ENCODE results near the gene ABCC1.
"Not testable (repeated sequence)": the region's sequence is repeated elsewhere in the genome, so short reads cannot be mapped to it uniquely, and the experiment has no call there.

Gene ABCC1

DNA sequence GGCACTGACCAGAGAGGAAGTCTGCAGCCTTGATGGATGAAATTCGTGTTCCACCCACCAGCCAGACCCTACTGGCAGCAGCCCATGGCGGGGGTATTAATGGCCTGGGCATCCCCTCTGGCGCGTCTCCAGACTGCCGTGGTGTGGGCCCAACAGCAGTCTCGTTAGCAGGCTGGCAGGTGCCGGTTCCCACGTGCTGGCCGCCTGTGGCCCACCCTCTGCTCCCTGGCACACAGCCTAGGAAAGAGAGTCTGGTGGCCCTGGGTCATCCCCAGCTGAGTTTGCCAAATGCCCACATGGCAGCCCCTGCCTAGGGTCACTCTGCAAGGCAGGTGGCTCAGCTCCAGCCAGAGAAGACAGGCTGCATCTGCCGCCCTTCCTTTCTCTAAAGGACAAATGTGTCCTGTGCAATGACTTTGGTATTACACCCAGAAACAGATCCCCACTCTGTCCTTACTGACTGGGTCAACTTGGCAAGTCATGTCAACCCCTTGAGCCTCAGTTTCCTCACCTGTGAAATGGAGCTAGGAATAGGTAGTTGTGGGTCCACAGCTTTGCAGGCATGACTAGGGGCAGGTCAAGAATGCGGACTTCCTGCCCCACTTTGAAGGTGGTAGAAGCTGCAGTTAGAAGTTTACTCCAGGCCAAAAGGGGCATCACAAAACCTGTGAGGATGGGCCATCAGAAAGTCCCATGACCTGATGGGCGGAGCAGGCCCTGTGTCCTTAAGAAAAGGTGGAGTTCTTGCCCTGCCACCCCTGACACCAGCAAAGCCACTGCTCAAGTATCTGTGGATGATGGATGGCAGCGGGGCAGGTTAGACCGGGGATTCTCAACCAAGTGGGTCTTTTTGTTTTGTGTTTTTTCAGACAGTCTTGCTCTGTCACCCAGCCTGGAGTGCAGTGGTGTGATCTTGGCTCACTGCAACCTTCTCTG, 197.2 kb downstream of the ABCC1 start:
- DNase-seq = no peak

DNA sequence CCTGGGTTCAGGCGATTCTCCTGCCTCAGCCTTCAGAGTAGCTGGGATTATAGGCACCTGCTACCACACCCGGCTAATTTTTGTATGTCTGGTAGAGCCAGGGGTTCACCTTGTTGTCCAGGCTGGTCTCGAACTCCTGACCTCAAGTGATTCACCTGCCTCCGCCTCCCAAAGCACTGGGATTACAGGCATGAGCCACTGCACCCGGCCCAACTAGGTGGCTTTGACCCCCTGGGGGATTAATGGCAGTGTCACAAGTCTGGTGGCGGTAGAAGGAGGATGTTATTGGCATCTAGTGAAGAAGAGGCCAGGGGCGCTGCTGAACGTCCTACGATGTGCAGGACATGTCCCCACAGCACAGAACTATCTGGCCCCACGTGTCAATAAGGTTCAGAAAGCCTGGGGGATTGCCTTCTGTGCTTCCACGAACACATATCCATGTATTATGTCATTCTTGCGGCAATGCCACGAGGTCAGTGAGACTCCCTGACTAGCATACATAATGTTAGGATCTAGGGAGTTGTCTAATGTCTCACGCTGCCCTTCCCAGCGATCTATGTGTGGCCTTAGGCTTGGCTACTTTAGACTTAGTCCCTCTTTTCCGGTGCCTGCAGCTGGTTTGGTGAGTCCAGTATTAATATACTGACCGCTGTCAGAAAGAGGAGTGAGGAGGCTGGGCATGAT, 198.0 kb downstream of the ABCC1 start:
- DNase-seq = no peak

GRCh38 chr16:16148000-16148599, 198.7 kb downstream of the ABCC1 start:
- not testable (repeated sequence) for DNase-seq

DNA sequence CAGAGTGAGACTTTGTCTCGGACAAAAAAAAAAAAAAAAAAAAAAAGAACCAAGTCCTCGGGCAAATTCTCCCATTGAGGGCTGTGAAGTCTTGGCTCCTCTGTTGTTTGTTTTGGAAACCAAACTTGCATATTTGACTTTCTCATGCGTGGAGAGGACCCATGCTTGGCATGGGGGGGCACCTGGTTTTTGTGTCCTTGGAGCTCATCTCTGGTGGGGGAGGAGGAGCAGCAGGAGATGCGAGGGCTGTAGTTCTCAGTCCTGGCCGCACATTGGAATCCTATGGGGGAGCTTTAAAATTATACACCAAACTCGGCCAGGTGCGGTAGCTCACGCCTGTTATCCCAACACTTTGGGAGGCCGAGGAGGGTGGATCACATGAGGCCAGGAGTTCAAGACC, 199.3 kb downstream of the ABCC1 start:
- DNase-seq = no peak

- DNase-seq = no peak
Measured at GRCh38 chr16:16149710-16150116, 200.3 kb downstream of the ABCC1 start.

DNA sequence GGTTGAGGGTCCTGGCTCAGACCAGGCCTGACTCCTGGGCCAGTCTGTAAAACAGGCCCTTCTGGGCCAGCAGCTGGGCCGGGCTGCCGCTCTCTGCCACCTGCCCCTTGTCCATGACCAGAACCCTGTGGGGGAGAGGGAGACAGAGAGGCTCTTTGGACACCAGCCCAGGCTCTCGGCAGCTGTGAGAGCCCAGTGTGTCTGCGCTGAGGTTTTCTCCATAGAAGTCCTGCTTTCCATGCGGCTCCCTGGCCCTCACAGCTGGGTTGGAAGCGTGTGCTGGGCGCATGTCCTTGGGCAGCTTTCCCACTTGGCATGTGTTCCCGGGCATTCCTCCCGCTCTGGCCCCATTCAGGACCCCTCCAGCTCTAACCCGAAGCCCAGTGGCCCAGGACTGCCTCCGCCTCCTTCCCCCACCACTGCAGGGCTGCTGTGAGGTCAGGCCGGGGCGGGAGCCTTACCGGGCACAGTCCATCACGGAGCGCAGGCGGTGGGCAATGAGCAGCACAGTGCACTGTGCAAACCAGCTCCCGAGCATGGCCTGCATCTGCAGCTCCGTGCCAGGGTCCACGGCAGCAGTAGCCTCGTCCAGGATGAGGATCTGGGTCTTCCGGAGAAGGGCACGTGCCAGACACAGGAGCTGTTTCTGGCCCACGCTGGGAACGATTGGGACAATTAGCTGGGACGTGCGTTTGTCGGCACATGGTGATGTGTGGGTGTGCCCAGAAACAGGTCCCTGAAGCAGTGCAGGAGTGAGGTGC, 200.9 kb downstream of the ABCC1 start:
- DNase-seq = no peak

- no peak for DNase-seq
Measured at GRCh38 chr16:16150878-16151152, 201.4 kb downstream of the ABCC1 start.

DNA sequence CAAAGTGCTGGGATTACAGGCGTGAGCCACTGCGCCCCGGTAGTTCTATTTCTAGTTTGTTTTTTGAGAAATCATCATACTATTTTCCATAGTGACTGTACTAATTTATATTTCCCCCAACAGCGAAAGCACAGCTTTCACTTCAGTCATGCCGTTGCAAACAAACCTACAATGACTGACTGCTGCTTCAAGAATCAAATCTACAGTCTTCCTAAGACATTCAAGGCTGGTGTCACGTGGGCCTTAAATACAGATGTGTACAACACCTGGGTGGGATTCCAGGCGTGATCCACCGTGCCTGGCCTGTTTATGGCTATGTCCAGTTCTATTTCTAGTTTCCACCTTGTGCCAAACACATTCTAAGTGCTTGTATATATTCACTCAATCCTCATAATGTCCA, 201.9 kb downstream of the ABCC1 start:
- no peak for DNase-seq

DNA sequence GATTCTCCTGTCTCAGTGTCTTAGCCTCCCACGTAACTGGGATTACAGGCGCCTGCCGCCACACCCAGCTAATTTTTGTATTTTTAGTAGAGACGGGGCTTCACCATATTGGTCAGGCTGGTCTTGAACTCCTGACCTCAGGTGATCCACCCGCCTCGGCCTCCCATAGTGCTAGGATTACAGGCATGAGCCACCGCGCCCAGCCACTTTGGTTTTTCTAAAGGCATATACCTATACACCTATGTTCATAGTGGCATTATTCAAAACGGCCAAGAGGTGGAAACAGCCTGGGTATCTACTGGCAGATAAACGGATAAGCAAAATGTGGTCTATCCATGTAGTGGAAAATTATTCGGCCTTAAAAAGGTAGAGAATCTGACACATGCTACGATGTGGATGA, 203.6 kb downstream of the ABCC1 start:
- DNase-seq = not testable (repeated sequence)

- DNase-seq = no peak
Measured at GRCh38 chr16:16154281-16154951, 205.0 kb downstream of the ABCC1 start.

DNA sequence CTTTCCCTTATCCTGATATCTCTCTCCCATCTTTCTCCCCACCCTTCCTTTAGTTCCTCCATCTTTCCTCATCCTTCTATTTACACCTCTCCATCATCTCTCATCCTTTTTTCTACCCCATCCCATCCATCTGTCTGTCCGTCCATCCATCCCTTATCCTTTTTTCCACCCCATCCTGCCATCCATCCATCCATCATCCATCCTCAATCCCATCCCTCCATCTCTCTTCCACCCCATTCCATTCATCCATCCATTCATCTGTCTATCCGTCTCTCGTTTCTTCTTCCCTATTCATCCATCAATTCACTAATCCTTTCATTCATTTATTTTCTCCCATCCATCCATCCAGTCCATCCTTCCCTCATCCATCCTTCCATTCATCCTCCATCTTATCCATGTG, 205.8 kb downstream of the ABCC1 start:
- no peak for DNase-seq

GRCh38 chr16:16157166-16157565, 207.8 kb downstream of the ABCC1 start:
- no peak for DNase-seq

- no peak for DNase-seq
Measured at GRCh38 chr16:16158082-16158658, 208.8 kb downstream of the ABCC1 start.

DNA sequence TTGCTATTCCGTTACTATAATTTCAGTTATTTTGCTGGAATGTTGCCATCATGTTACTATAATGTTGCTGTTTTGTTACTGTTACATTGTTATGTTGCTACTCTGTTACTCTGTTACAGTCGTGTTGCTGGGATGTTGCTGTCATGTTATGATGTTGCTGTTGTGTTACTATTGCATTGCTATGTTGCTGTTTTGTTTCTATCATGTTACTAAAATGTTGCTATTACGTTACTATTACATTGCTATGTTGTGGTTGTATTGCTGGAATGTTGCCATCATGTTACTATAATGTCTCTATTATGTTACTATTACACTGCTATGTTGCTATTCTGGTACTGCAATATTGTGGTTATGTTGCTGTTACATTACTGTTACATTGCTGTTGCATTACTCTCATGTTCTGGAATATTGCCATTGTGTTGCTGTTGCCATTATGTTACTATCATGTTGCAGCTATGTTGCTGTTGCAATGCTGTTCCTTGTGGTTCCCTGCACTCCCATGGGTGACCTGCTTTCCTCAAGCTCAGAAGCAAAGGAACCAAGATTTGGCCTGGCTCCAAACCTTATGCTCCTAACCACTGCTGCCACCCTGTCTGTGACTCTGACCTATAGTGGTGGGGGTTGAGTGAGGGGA, 209.4 kb downstream of the ABCC1 start:
- no peak for DNase-seq

GRCh38 chr16:16159662-16160061, 210.2 kb downstream of the ABCC1 start:
- no peak for DNase-seq

DNA sequence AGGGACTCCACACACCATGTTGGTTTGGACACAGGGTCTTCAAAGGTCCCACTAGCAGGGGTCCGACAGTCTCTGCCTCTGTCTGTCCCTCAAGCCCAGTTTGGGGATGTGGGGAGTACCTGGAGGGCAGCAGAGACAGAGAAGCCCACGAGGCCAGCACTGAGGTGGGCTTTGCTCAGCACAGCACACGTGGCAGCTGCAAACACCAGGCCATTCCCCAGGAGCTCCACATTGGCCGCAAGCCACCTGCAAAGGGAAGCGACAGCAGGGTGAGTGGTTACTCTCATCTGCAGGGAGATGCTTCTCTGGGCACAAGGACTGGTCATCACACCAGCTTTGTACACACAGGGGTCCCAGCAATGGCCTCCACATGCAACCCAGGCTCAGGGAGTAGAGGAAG, 211.9 kb downstream of the ABCC1 start:
- no peak for DNase-seq

- DNase-seq = not testable (repeated sequence)
Measured at GRCh38 chr16:16161840-16162239, 212.4 kb downstream of the ABCC1 start.

DNA sequence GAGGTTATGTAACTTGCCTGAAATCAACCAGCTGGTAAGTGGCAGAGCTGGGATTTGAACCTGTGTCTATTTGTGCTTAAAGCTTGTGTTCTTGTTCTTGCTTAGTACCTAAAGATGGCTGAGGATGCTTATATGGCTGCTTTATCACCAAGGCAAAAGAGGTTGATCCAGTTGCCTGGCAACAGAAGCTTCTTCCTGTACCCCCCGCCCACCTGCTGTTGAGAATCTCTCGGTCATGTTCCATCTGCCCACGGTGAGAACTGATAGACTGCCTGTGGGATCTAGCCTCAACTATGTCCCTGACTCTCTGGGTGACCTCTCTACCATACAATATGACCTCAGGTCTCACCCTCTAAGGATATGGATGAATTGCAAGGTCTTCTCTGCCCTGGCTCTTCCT, 213.2 kb downstream of the ABCC1 start:
- DNase-seq = no peak

- DNase-seq = no peak
Measured at GRCh38 chr16:16163109-16163508, 213.7 kb downstream of the ABCC1 start.

DNA sequence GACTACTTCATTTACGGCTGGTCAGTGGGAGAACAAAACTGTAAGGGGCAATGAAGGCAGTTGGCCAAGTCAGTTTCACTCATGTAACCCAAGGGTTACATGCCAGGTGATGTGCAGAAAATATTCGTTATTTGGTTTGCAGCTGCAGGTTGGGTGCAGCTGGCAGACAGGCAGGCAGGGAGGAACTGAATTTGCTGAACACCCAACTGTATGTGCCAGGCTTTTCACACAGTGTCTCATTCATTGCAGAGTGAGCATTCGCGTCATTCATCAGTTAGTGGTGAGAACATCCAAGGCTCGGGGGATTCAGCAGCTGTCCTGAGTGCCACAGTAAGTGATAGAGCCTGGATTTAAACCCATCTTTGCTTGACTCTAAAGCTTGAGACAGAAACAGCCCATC, 214.2 kb downstream of the ABCC1 start:
- DNase-seq = no peak

GRCh38 chr16:16164243-16164642, 214.8 kb downstream of the ABCC1 start:
- DNase-seq = no peak

DNA sequence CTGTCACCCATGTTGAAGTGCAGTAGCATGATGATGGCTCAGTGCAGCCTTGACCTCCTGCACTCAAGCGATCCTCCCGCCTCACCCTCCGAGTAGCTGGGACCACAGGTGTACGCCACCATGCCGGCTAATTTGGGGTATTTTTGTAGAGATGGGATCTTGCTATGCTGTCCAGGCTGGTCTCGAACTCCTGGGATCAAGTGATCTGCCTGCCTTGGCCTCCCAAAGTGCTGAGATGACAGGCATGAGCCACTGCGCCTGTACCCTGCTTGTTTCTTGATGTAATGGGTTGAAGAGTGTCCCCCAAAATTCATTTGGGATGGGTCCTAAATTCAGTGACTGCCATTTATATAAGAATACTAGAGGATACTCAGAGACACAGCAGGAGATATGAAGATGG, 216.7 kb downstream of the ABCC1 start:
- no peak for DNase-seq

Measured in NCI-H2081 treated with DMSO at 0.1 percent for 48 hours (cell line).